Mesendoderm (in vitro differentiated cells): ENCODE measurements around the gene SLC22A9.

ENCODE experiments used
- DNase-seq: peaks from one replicate; pipeline ENCODE4 v3.0.0; 2013
- H2AK5ac ChIP-seq: 2 replicates; pipeline ENCODE4 v1.6.1; 2013; ENCODE audit warnings: low read length, inconsistent platforms
- H2BK120ac ChIP-seq: 2 replicates; pipeline ENCODE4 v1.6.1; 2013; ENCODE audit warnings: low read depth, mild to moderate bottlenecking, low read length, moderate library complexity, mixed read lengths
- H2BK15ac ChIP-seq: replicated peaks from 2 replicates; pipeline ENCODE4 v1.6.1; 2013; ENCODE audit warnings: low read depth, mild to moderate bottlenecking, moderate library complexity
- H2BK5ac ChIP-seq: 2 replicates; pipeline ENCODE4 v1.6.1; 2013; ENCODE audit warnings: low read length, inconsistent platforms
- H3K18ac ChIP-seq: 2 replicates; pipeline ENCODE4 v1.6.1; 2013; ENCODE audit warnings: mild to moderate bottlenecking, low read length, mixed read lengths
- H3K23ac ChIP-seq: one replicate; pipeline ENCODE4 v1.6.1; 2013; ENCODE audit warnings: low read length
- H3K27ac ChIP-seq: 2 replicates; pipeline ENCODE4 v1.5.1; 2013; ENCODE audit warnings: low read depth, mild to moderate bottlenecking, inconsistent platforms, low read length, moderate library complexity
- H3K27me3 ChIP-seq: 2 replicates; pipeline ENCODE4 v1.6.1; 2013; ENCODE audit warnings: low read length, control low read depth, mild to moderate bottlenecking, inconsistent platforms; ENCODE audit not compliant: insufficient read depth, poor library complexity
- H3K36me3 ChIP-seq: 2 replicates; pipeline ENCODE4 v1.6.1; 2013; ENCODE audit warnings: low read length, inconsistent platforms; ENCODE audit not compliant: control insufficient read depth, insufficient read depth
- H3K4ac ChIP-seq: one replicate; pipeline ENCODE4 v1.6.1; 2013; ENCODE audit warnings: low read depth, mild to moderate bottlenecking, low read length, moderate library complexity
- H3K4me1 ChIP-seq: 2 replicates; pipeline ENCODE4 v1.6.1; 2013; ENCODE audit warnings: low read depth, low read length, inconsistent platforms; ENCODE audit not compliant: control insufficient read depth
- H3K4me2 ChIP-seq: 2 replicates; pipeline ENCODE4 v1.6.1; 2013; ENCODE audit warnings: low read length
- H3K4me3 ChIP-seq: 2 replicates; pipeline ENCODE4 v1.5.1; 2013; ENCODE audit warnings: mild to moderate bottlenecking, low read length
- H3K56ac ChIP-seq: one replicate; pipeline ENCODE4 v1.6.1; 2013; ENCODE audit warnings: low read length
- H3K79me1 ChIP-seq: 2 replicates; pipeline ENCODE4 v1.6.1; 2013; ENCODE audit warnings: low read length, inconsistent platforms
- H3K79me2 ChIP-seq: 2 replicates; pipeline ENCODE4 v1.6.1; 2013; ENCODE audit warnings: mild to moderate bottlenecking, low read length; ENCODE audit not compliant: control insufficient read depth, insufficient read depth
- H3K9ac ChIP-seq: 2 replicates; pipeline ENCODE4 v1.6.1; 2013; ENCODE audit warnings: low read length, inconsistent platforms
- H4K5ac ChIP-seq: one replicate; pipeline ENCODE4 v1.6.1; 2013; ENCODE audit warnings: low read length
- H4K8ac ChIP-seq: one replicate; pipeline ENCODE4 v1.6.1; 2013; ENCODE audit warnings: low read depth, mild to moderate bottlenecking, control low read depth, low read length, moderate library complexity
- WGBS: extraction: QIAGEN DNeasy Blood & Tissue Kit; methylation state at CpG from one replicate; pipeline ENCODE4 v1.1.7; 2013; ENCODE audit warnings: low lambda C conversion rate, missing lambda C conversion rate; ENCODE audit not compliant: insufficient coverage; ENCODE audit errors: extremely low coverage; 5-methylcytosine and 5-hydroxymethylcytosine counted together

The SLC22A9 gene

GRCh38 chr11:63445720-63446119, 76.1 kb downstream of the SLC22A9 start:
- H3K4ac ChIP-seq: no peak overlapping the region
- peak overlapping the region; percentile 56 for H2AK5ac ChIP-seq
- H3K18ac ChIP-seq: no peak overlapping the region
- no peak overlapping the region for H2BK15ac ChIP-seq
- no peaks in the 10 kb centered on the region for H3K27me3 ChIP-seq
- DNase-seq: no peak
- H3K56ac ChIP-seq: no peak overlapping the region
- no peak overlapping the region for H3K9ac ChIP-seq
- H2BK5ac ChIP-seq: no peak overlapping the region
- no peak overlapping the region for H3K4me2 ChIP-seq
- no peak overlapping the region for H4K8ac ChIP-seq
- H4K5ac ChIP-seq: no peak overlapping the region
- no peaks in the 10 kb centered on the region for H3K79me2 ChIP-seq
- peaks cover 2% of the 10 kb centered on the region for H3K4me1 ChIP-seq
- no peaks in the 10 kb centered on the region for H3K36me3 ChIP-seq
- no peaks in the 10 kb centered on the region for H3K79me1 ChIP-seq
- no peak overlapping the region for H3K23ac ChIP-seq
- no peak overlapping the region for H3K27ac ChIP-seq
- H3K4me3 ChIP-seq: no peak overlapping the region
- H2BK120ac ChIP-seq: no peak overlapping the region

- no peak overlapping the region for H3K4me3 ChIP-seq
- no peak overlapping the region for H3K9ac ChIP-seq
- no peak overlapping the region for H2BK15ac ChIP-seq
- no peak overlapping the region for H3K4me2 ChIP-seq
- peak overlapping the region; percentile 28 for H4K8ac ChIP-seq
- H2BK5ac ChIP-seq: no peak overlapping the region
- WGBS: no CpG with 5 or more reads among the region's 1 CpG
- no peaks in the 10 kb centered on the region for H3K36me3 ChIP-seq
- H3K4ac ChIP-seq: no peak overlapping the region
- peaks cover 2% of the 10 kb centered on the region for H3K4me1 ChIP-seq
- no peak overlapping the region for H3K27ac ChIP-seq
- H3K18ac ChIP-seq: no peak overlapping the region
- H3K79me1 ChIP-seq: no peaks in the 10 kb centered on the region
- H3K23ac ChIP-seq: no peak overlapping the region
- no peak overlapping the region for H2AK5ac ChIP-seq
- no peaks in the 10 kb centered on the region for H3K27me3 ChIP-seq
- no peak overlapping the region for H2BK120ac ChIP-seq
- no peaks in the 10 kb centered on the region for H3K79me2 ChIP-seq
- H3K56ac ChIP-seq: no peak overlapping the region
- DNase-seq: peak; percentile 18
- no peak overlapping the region for H4K5ac ChIP-seq
Observed at GRCh38 chr11:63448646-63449045, 79.1 kb downstream of the SLC22A9 start.

GRCh38 chr11:63459586-63459985, 90.0 kb downstream of the SLC22A9 start:
- H3K27me3 ChIP-seq: no peaks in the 10 kb centered on the region
- no peak overlapping the region for H2AK5ac ChIP-seq
- peak; percentile 96 for DNase-seq
- no peaks in the 10 kb centered on the region for H3K79me1 ChIP-seq
- no peak overlapping the region for H2BK15ac ChIP-seq
- H2BK120ac ChIP-seq: peak overlapping the region; percentile 89
- peak overlapping the region; percentile 17 for H3K9ac ChIP-seq
- H2BK5ac ChIP-seq: peak overlapping the region; percentile 95
- H3K4me1 ChIP-seq: peaks cover 8% of the 10 kb centered on the region
- no peak overlapping the region for H4K5ac ChIP-seq
- WGBS: no CpG with 5 or more reads among the region's 6 CpGs
- H3K27ac ChIP-seq: peak overlapping the region; percentile 80
- H3K56ac ChIP-seq: peak overlapping the region; percentile 68
- H3K79me2 ChIP-seq: no peaks in the 10 kb centered on the region
- peak overlapping the region; percentile 86 for H3K4ac ChIP-seq
- no peak overlapping the region for H3K23ac ChIP-seq
- no peak overlapping the region for H3K4me2 ChIP-seq
- H3K4me3 ChIP-seq: no peak overlapping the region
- no peaks in the 10 kb centered on the region for H3K36me3 ChIP-seq
- H4K8ac ChIP-seq: peak overlapping the region; percentile 1
- peak overlapping the region; percentile 98 for H3K18ac ChIP-seq
